Activated CD8-positive, alpha-beta memory T cell treated with anti-CD3 and anti-CD28 coated beads for 48 hours (primary cell): ENCODE data around the gene OR6K6.

ENCODE experiments used
- DNase-seq, 3 experiments: peaks; one replicate each; pipeline ENCODE4 v3.0.0-alpha.2; 2020; ENCODE audit warnings: low read depth in 2 of 3, low spot score in 2 of 3

The OR6K6 gene

DNA sequence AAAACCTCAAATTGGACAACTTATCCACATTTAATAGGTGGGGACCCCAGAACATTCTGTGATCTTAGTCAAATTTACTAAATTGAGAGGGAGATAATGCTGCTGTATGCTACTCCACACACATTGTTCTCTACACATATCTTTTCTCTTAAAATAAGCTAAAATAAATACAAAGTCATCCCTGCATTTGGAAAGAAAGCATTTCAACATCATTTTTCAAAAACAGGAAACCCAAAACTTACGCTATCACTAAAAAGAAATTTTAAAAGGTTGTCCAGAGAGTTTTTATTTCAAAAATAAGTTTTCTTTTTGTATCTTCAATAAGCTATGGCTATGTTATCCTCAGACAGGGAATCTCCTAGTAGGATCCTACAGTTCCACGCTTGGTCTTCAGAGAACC, 46.0 kb downstream of the OR6K6 start:
- no peak for DNase-seq

DNA sequence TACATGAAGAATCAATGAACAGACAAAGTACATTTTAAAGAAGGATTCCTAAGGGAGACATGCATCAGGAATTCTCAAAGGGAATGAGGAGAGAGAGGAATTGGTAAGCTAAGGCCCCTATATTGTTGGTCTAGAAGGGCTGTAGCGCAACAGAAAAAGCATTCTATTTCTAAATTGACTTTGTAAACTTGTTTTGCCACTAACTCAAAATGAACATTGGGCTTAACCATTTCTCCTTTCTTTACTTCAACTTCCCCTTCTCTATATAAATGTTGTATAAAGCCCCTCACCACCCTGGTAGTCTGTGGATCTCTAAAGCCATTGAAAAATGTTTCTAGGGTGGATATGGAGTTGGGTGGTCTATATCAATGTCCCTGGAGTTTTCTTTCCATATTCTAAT, 46.9 kb downstream of the OR6K6 start:
- DNase-seq = no peak

DNA sequence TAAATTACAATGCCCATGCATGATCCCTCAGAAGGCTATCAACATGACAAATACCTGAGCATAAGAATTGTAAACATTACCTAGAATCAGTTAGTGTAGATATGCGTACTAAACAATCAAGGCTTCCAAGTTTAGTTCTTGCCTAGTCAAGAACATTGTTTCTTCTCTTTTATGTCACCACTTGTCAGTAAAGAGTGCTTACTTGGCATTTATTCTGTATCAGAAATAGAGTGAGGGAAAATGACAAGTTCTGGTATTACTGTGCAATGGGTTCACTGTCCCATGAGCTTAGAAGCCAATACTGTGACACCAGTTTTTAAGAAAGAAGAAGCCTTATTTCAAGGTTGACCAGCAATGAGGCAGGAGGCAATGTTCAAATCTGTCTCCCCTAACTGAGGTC, 49.2 kb downstream of the OR6K6 start:
- no peak for DNase-seq
